ENCODE data around the gene COG2.

DNA sequence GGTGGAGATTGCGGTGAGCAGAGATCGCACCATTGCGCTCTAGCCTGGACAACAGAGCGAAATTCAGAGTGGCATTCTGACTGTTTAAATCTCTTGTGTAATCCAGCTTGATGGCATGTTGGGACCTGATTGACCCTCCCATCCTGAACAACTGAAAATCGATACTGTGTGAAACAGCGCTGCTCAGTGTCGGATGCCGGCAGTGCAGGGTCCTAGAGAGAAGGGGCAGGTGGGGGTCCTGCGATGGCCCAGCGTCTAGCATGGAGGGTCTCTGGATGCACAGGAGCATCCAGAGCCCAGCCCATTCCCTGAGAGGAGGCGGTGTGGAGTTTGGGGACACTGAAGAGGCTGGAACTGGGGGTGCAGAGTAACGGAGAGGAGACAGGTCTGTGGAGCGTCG is 55.8 kb downstream of the COG2 start:
- TF ChIP-seq POLR2A (IDR thresholded peaks at IDR 0.05) (no peak), CTCF (IDR thresholded peaks at IDR 0.05) (no peak), POLR2AphosphoS5 (IDR thresholded peaks at IDR 0.05) (no peak), EP300 (IDR thresholded peaks at IDR 0.05) (no peak)
